Activated T-helper 2 cell treated with anti-CD3 and anti-CD28 coated beads, Interferon-gamma antibody, Interleukin-2, Interleukin-4, amounts not matched to agents 10 μg/mL and 5 μg/mL and 100 μg/mL, durations not matched to agents 14 hours and 24 hours and 36 hours (primary cell): ENCODE data around the gene TLCD4. TPM values are rescaled to one million over a fixed set of nuclear protein-coding genes. Genes with fewer than 3 reads are reported as not detected.
"Not testable (repeated sequence)": the region's sequence is repeated elsewhere in the genome, so short reads cannot be mapped to it uniquely, and the experiment has no call there.

Experiments used
- DNase-seq: peaks from one replicate; pipeline ENCODE4 v3.0.0; 2021; ENCODE audit warnings: low spot score
- H3K27ac Mint-ChIP-seq: one replicate; pipeline ENCODE4 v1.8.0; 2021; ENCODE audit warnings: mixed read lengths
- H3K27me3 Mint-ChIP-seq: one replicate; pipeline ENCODE4 v1.8.0; 2021; ENCODE audit warnings: low read depth, mixed read lengths
- H3K36me3 Mint-ChIP-seq: one replicate; pipeline ENCODE4 v1.8.0; 2021; ENCODE audit warnings: low read depth, mixed read lengths
- H3K4me1 Mint-ChIP-seq: one replicate; pipeline ENCODE4 v1.8.0; 2021; ENCODE audit warnings: low read depth, mixed read lengths
- H3K4me3 Mint-ChIP-seq: one replicate; pipeline ENCODE4 v1.8.0; 2021; ENCODE audit warnings: low read depth, mild to moderate bottlenecking, moderate library complexity, mixed read lengths
- H3K9me3 Mint-ChIP-seq: one replicate; pipeline ENCODE4 v1.8.0; 2021; ENCODE audit warnings: mixed read lengths
- intact Hi-C: fragments of 100-400 bp; cut with micrococcal nuclease; formaldehyde crosslinking; loops from one replicate; pipeline ENCODE4 v1.15.1; 2023
- total RNA-seq: library from RNA; stranded (reverse); gene quantifications from 2 replicates; pipeline ENCODE4 v1.2.3, GENCODE V29; 2022

TLCD4 gene
- total RNA-seq, 1 donor from 2014 or later, result not detected

DNA sequence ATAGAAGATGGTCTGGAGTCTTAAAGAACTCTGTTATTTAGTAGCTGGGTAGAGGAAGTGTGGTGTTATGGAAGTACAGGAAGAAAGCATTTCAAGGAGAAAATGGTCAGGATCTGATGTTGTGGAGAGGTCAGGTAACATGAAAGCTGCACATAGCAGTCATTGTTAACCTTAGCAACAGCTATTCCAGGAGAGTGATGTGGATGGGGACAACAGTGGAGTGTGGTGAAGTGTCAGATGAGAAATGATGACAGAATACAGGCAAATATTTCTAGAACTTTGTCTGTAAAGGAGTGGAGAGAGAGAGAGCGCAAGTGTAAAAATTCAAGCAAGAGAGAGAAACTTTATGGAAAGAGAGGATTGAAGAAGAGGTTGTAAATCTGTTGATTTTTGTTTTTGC lies 15.6 kb downstream of the TLCD4 start:
- Mint-ChIP-seq H3K27ac (no peak overlapping the region), H3K9me3 (no peaks in the 10 kb centered on the region), H3K4me3 (no peak overlapping the region), H3K36me3 (no peaks in the 10 kb centered on the region), H3K4me1 (no peaks in the 10 kb centered on the region), H3K27me3 (no peaks in the 10 kb centered on the region)
- intact Hi-C loops, result no loop called here
- DNase-seq, result no peak

DNA sequence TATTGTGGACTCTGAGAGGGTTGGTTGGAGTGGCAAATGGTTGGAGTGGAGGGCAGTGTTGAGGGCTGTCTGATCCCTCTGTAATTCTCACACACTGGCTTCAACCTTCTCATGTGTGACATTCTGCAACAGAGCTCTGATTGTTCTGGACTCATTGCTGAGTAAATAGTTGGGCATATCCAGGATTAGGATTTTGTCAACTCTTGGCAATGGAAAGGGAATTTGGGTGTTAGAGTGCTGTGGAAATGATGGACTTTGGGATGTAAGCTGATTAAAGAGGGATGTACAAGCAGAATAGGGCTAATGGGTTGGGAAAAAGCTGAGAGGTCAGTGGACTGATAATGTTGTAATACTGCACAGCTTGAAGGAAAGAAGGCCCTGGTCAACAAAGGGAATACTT lies 16.5 kb downstream of the TLCD4 start:
- Mint-ChIP-seq H3K27ac (no peak overlapping the region), H3K36me3 (no peaks in the 10 kb centered on the region), H3K4me1 (no peaks in the 10 kb centered on the region), H3K27me3 (no peaks in the 10 kb centered on the region), H3K4me3 (no peak overlapping the region), H3K9me3 (no peaks in the 10 kb centered on the region)
- intact Hi-C loops, result no loop called here
- no peak for DNase-seq

DNA sequence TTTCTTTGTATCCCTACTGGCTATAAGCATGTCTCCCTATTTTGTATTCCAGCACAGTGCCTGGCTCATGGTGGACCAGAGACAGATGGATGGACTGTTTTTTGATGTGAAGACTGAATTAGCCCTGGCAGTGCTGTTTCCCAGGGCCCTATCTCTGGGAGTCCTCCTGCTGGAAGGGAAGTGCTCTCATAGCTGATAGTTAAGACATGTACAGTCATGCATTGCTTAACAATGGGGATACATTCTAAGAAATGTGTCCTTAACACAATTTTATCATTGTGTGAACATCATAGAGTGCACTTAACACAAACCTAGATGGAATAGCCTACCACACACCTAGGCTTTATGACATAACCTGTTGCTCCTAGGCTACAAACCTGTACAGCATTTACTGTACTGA lies 21.1 kb downstream of the TLCD4 start:
- Mint-ChIP-seq H3K4me1 (no peaks in the 10 kb centered on the region), H3K9me3 (no peaks in the 10 kb centered on the region), H3K4me3 (no peak overlapping the region), H3K27me3 (no peaks in the 10 kb centered on the region), H3K36me3 (no peaks in the 10 kb centered on the region), H3K27ac (no peak overlapping the region)
- no peak for DNase-seq
- intact Hi-C loops, result no loop called here

DNA sequence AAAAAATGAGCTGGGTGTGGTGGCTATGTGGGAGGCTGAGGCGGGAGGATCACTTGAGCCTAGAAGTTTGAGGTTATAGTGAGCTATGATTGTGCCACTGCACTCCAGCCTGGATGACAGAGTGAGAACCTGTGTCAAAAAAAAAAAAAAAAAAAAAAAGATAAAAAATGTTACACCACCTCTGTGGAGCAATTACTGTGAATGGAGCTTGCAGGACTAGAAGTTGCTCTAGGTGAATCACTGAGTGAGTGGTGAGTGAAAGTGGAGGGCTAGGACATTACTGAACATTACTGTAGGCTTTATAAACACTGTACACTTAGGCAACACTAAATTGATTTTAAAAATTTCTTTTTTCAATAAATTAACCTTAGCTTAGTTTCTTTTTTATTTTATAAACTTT lies 21.9 kb downstream of the TLCD4 start:
- Mint-ChIP-seq H3K4me3 (no peak overlapping the region), H3K36me3 (no peaks in the 10 kb centered on the region), H3K27ac (no peak overlapping the region), H3K4me1 (no peaks in the 10 kb centered on the region), H3K9me3 (no peaks in the 10 kb centered on the region), H3K27me3 (no peaks in the 10 kb centered on the region)
- intact Hi-C loops, result no loop called here
- no peak for DNase-seq

DNA sequence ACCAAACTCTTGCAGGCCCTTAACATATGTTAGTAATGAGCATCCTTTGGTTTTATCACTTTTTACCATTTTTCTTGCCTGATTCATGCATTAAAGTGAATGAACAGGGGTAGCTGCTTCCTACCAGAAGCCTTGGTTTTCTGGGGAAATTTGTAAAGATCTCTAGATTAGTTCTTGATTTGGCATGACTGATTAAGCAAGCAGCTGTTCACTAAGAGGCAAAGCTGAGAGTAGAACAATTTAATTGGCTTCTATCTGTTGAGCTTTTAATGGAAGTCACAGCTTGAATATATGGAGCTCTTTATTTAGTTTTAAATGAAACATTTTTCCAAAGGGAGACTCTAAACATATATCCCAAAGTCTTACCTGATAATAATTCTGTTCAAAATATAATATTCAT lies 23.6 kb downstream of the TLCD4 start:
- H3K4me3 Mint-ChIP-seq, result no peak overlapping the region
- intact Hi-C loops, result no loop called here
- DNase-seq, result no peak
- no peaks in the 10 kb centered on the region for H3K36me3 Mint-ChIP-seq
- H3K4me1 Mint-ChIP-seq, result no peaks in the 10 kb centered on the region
- no peaks in the 10 kb centered on the region for H3K27me3 Mint-ChIP-seq
- H3K27ac Mint-ChIP-seq, result no peak overlapping the region
- H3K9me3 Mint-ChIP-seq, result no peaks in the 10 kb centered on the region

DNA sequence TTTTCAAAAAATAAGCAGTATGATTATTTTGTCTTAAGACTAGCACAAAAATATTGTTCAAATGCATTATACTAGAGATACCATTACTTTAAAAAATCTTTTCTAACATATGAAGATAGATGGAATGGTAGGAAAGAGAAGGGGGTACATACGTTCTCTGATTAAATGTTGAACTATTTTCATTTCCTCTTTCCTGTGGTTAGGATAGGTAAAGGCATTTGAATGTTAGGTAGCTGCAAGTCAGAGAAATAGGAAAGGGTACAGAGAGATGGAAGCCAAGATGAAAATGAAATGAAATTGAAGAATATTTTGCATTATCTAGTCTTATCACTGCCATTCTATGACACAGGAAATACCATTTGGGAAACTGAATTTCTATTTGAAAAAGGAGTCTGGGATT lies 28.3 kb downstream of the TLCD4 start:
- Mint-ChIP-seq H3K4me3 (no peak overlapping the region), H3K27me3 (no peaks in the 10 kb centered on the region), H3K27ac (no peak overlapping the region), H3K9me3 (no peaks in the 10 kb centered on the region), H3K36me3 (no peaks in the 10 kb centered on the region), H3K4me1 (no peaks in the 10 kb centered on the region)
- intact Hi-C loops, result no loop called here
- DNase-seq, result no peak

DNA sequence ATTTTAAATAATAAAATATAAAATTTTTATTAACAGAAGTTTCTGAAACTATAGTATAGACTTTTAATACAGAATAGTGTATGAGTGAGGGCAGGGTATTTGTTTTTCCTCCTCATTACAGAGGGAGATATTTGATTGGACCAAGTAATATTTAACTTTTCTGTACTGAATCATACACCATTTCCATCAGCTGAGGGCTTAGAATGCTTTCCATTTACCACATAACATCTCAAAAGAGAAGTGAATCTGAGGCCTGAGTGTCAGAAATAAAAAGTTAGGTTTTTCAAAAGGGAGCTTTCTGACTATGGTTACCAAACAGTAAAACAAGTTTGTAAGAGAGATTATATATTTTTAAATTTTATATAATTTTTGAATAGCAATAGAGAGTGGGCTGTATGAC lies 29.5 kb downstream of the TLCD4 start:
- Mint-ChIP-seq H3K27me3 (no peaks in the 10 kb centered on the region), H3K4me3 (no peak overlapping the region), H3K9me3 (no peaks in the 10 kb centered on the region), H3K27ac (no peak overlapping the region), H3K4me1 (no peaks in the 10 kb centered on the region), H3K36me3 (no peaks in the 10 kb centered on the region)
- intact Hi-C loops, result no loop called here
- DNase-seq, result no peak

DNA sequence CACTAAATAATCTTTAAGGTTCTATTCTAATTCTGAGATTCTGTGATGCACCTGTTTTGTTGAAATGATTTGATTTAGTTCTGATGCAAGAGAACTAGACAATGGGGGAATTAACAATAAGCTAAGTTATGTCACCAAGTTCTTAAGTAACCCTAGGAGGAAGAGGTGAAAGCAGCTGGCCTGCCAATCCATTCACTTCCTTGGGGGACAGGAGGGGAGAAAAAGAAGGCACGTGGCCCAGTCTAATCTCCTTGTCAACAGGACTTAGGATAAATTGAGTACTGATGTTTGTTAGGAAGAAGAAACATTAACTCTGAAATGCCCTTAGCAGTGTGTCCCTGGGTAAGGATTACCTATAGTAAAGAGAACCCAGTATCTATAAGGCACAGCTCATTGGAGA lies 36.9 kb downstream of the TLCD4 start:
- no peak for DNase-seq
- no peaks in the 10 kb centered on the region for H3K9me3 Mint-ChIP-seq
- H3K4me1 Mint-ChIP-seq, result no peaks in the 10 kb centered on the region
- H3K27me3 Mint-ChIP-seq, result peaks cover 10% of the 10 kb centered on the region
- H3K36me3 Mint-ChIP-seq, result no peaks in the 10 kb centered on the region
- no peak overlapping the region for H3K4me3 Mint-ChIP-seq
- H3K27ac Mint-ChIP-seq, result no peak overlapping the region
- intact Hi-C loops, result no loop called here

DNA sequence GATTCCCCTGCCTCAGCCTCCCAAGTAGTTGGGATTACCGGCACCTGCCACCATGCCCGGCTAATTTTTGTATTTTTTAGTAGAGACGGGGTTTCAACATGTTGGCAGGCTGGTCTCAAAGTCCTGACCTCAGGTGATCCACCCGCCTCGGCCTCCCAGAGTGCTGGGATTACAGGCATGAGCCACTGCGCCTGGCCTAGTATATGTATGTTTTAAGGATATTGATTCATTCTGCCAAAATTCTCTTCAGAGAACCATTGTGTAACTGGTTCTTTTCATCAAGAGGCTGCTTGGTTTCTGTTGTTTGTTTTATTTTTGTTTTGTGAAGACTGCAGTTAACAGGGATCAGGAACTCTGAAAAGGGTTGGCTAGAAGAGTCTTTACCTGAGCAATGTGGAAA lies 48.4 kb downstream of the TLCD4 start:
- H3K4me3 Mint-ChIP-seq, H3K4me1 Mint-ChIP-seq, H3K27me3 Mint-ChIP-seq, intact Hi-C loops, H3K9me3 Mint-ChIP-seq, H3K27ac Mint-ChIP-seq, H3K36me3 Mint-ChIP-seq, DNase-seq: not testable (repeated sequence)

Other genes starting within 250 kb of the TLCD4 start
- gene CNN3, start 190.2 kb upstream of the TLCD4 start, total RNA-seq, result 2.6 and 2.7 TPM in 2 replicates
- gene ALG14, start 44.4 kb upstream of the TLCD4 start, total RNA-seq, result 2.4 and 3.1 TPM in 2 replicates
- 11.7 and 15.5 TPM in 2 replicates for gene RWDD3, start 116.9 kb downstream of the TLCD4 start, total RNA-seq